Smooth muscle cell (in vitro differentiated cells): ENCODE measurements around the gene NXPH1. TPM values are rescaled to one million over a fixed set of nuclear protein-coding genes. Genes with fewer than 3 reads are reported as not detected.

ENCODE experiments used
- DNase-seq: peaks from one replicate; lab custom pipeline; 2025; ENCODE audit not compliant: unreplicated experiment; lab: John Stamatoyannopoulos, UW
- H2AFZ ChIP-seq: fragments of 200-600 bp; sonication (generic); 2 replicates; pipeline ENCODE4 v1.6.0; 2016; ENCODE audit warnings: antibody characterized with exemption, low read depth, mild to moderate bottlenecking
- H3F3A ChIP-seq: fragments of 200-600 bp; sonication (generic); 2 replicates; pipeline ENCODE4 v1.6.0; 2017; ENCODE audit warnings: antibody characterized with exemption, low read depth
- H3K27ac ChIP-seq: fragments of 200-600 bp; sonication (generic); 2 replicates; pipeline ENCODE4 v1.5.1; 2016; ENCODE audit warnings: low read depth, mild to moderate bottlenecking
- H3K27me3 ChIP-seq: fragments of 200-600 bp; sonication (generic); 2 replicates; pipeline ENCODE4 v1.6.1; 2016; ENCODE audit warnings: low read depth, mild to moderate bottlenecking
- H3K36me3 ChIP-seq: fragments of 200-600 bp; sonication (generic); 2 replicates; pipeline ENCODE4 v1.5.1; 2016; ENCODE audit warnings: low read depth
- H3K4me1 ChIP-seq: fragments of 200-600 bp; sonication (generic); 2 replicates; pipeline ENCODE4 v1.5.1; 2016; ENCODE audit warnings: low read depth
- H3K4me2 ChIP-seq: fragments of 200-600 bp; sonication (generic); 2 replicates; pipeline ENCODE4 v1.6.0; 2016; ENCODE audit warnings: mild to moderate bottlenecking
- H3K4me3 ChIP-seq: fragments of 200-600 bp; sonication (generic); 2 replicates; pipeline ENCODE4 v1.5.1; 2016; ENCODE audit warnings: mild to moderate bottlenecking
- H3K79me2 ChIP-seq: fragments of 200-600 bp; sonication (generic); 2 replicates; pipeline ENCODE4 v1.6.0; 2016; ENCODE audit warnings: low read depth, mild to moderate bottlenecking
- H3K9ac ChIP-seq: fragments of 200-600 bp; sonication (generic); 2 replicates; pipeline ENCODE4 v1.6.0; 2016; ENCODE audit warnings: low read depth
- H3K9me3 ChIP-seq: fragments of 200-600 bp; sonication (generic); replicated peaks from 2 replicates; pipeline ENCODE4 v1.5.1; 2016; ENCODE audit warnings: low read depth
- H4K20me1 ChIP-seq: fragments of 200-600 bp; sonication (generic); 2 replicates; pipeline ENCODE4 v1.6.0; 2016; ENCODE audit warnings: low read depth
- WGBS: methylation state at CpG from one replicate; pipeline ENCODE4 v1.1.7; 2016; ENCODE audit warnings: low lambda C conversion rate; 5-methylcytosine and 5-hydroxymethylcytosine counted together
- polyA plus RNA-seq: library from polyadenylated mRNA; unstranded; fragments of >200 nt; fragmentation: Nextera tagmentation; extraction: Ambion mirVana; gene quantifications from 2 replicates; pipeline ENCODE4 v1.2.1, GENCODE V29; 2016
- total RNA-seq: library from RNA; depleted of rRNA; stranded (reverse); fragments of >200 nt; gene quantifications from 2 replicates; pipeline ENCODE4 v1.2.3, GENCODE V29; 2014
- TF ChIP-seq, protein P1 (sequence below): fragments of 200-600 bp; sonication (generic); IDR thresholded peaks from 2 replicates; pipeline ENCODE4 v1.5.1; 2017; ENCODE audit warnings: borderline replicate concordance, mild to moderate bottlenecking, antibody characterized with exemption; ENCODE audit not compliant: insufficient read depth, poor library complexity, severe bottlenecking

Gene NXPH1
- total and polyA plus RNA-seq, 2 experiments from 2014 or later = 0.43 to 2.7 TPM

DNA sequence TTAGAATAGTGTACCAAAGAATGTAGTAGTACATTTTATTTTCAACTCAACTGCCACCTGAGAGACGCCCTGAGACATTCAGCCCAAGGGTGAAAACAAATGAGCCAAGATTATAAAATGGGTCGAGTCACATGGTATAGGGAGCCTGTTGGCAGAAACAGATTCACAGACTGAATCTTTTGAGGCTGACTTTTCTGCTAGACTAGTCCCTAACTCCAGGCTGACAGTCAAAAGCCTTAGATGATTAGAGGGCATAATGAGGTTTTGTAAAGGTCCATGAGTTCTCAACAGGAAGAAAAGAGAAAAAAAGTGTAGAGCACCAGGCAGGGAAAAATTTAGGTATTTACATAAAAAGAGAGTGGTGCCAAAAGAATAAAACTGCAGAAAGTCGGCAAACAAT, 128.0 kb downstream of the NXPH1 start:
- DNase-seq = no peak
- no peaks in the 10 kb centered on the region for H3K27me3 ChIP-seq
- TF ChIP-seq, protein P1, sequence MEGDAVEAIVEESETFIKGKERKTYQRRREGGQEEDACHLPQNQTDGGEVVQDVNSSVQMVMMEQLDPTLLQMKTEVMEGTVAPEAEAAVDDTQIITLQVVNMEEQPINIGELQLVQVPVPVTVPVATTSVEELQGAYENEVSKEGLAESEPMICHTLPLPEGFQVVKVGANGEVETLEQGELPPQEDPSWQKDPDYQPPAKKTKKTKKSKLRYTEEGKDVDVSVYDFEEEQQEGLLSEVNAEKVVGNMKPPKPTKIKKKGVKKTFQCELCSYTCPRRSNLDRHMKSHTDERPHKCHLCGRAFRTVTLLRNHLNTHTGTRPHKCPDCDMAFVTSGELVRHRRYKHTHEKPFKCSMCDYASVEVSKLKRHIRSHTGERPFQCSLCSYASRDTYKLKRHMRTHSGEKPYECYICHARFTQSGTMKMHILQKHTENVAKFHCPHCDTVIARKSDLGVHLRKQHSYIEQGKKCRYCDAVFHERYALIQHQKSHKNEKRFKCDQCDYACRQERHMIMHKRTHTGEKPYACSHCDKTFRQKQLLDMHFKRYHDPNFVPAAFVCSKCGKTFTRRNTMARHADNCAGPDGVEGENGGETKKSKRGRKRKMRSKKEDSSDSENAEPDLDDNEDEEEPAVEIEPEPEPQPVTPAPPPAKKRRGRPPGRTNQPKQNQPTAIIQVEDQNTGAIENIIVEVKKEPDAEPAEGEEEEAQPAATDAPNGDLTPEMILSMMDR = no peak
- H3K9ac ChIP-seq = no peak overlapping the region
- no peaks in the 10 kb centered on the region for H3K79me2 ChIP-seq
- H2AFZ ChIP-seq = no peak overlapping the region
- peaks cover 7% of the 10 kb centered on the region for H3K4me1 ChIP-seq
- H3K27ac ChIP-seq = no peak overlapping the region
- H3F3A ChIP-seq = no peaks in the 10 kb centered on the region
- WGBS = 74% methylated on average over 3 of the region's 3 CpGs
- H3K4me2 ChIP-seq = no peak overlapping the region
- no peak overlapping the region for H3K4me3 ChIP-seq
- H4K20me1 ChIP-seq = no peaks in the 10 kb centered on the region
- no peaks in the 10 kb centered on the region for H3K36me3 ChIP-seq
- no peaks in the 10 kb centered on the region for H3K9me3 ChIP-seq

DNA sequence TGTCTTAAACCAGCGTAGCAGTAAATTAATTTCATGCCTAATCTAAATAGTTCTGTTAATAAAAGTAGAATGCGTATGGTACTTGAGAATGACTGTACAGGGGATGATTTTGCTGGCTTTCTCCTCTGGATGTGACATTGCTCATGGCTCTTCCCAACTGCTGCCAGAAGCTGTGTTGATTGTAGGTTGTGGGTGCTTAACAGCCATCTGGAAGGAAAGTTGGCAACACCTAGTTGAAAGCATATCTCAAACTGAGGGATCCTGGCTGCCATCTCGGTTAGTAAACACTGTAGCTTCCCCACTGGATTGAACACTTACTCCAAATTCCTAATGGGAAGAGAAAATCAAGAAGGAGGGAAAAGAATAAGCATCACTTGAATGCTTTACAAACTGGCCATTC, 130.9 kb downstream of the NXPH1 start:
- Histone ChIP-seq H3K79me2 (no peaks in the 10 kb centered on the region), H2AFZ (no peak overlapping the region)

DNA sequence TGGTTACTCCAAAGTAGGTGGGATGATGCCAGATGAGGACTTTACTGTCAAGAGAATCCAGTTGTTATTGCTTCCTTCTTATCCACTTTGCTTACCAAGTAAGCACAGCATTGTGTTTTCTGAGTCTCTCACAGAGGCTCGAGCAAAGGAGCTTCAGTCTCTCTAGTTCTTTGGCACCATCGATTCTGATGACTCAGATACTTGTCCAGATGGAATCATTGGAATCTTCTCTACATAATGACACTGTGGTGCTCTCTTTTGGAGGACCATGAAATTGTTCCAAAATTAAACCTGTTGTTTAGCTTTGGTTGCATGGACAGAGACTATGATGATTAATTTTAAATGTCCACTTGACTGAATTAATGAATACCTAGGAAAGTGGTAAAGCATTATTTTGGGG, 132.6 kb downstream of the NXPH1 start:
- Histone ChIP-seq H3K79me2 (no peaks in the 10 kb centered on the region), H3K36me3 (no peaks in the 10 kb centered on the region), H3K4me1 (peaks cover under 1% of the 10 kb centered on the region), H3K27me3 (no peaks in the 10 kb centered on the region), H3F3A (no peaks in the 10 kb centered on the region), H3K9ac (no peak overlapping the region), H4K20me1 (no peaks in the 10 kb centered on the region), H3K4me3 (no peak overlapping the region), H3K9me3 (no peaks in the 10 kb centered on the region), H2AFZ (no peak overlapping the region), H3K27ac (no peak overlapping the region), H3K4me2 (no peak overlapping the region)
- TF ChIP-seq, protein P1 = no peak
- DNase-seq = no peak
- 86% methylated on average over 2 of the region's 2 CpGs for WGBS

More for the DNA sequence above, 130.9 kb downstream of the NXPH1 start:
- TF ChIP-seq, protein P1 = no peak
- Histone ChIP-seq H3F3A (no peaks in the 10 kb centered on the region), H3K9me3 (no peaks in the 10 kb centered on the region), H3K4me3 (no peak overlapping the region), H3K4me2 (no peak overlapping the region), H3K36me3 (no peaks in the 10 kb centered on the region), H3K27me3 (no peaks in the 10 kb centered on the region), H3K27ac (no peak overlapping the region), H3K4me1 (peaks cover 7% of the 10 kb centered on the region), H3K9ac (no peak overlapping the region), H4K20me1 (no peaks in the 10 kb centered on the region)
- WGBS = 85% methylated on average over 3 of the region's 3 CpGs
- DNase-seq = no peak

DNA sequence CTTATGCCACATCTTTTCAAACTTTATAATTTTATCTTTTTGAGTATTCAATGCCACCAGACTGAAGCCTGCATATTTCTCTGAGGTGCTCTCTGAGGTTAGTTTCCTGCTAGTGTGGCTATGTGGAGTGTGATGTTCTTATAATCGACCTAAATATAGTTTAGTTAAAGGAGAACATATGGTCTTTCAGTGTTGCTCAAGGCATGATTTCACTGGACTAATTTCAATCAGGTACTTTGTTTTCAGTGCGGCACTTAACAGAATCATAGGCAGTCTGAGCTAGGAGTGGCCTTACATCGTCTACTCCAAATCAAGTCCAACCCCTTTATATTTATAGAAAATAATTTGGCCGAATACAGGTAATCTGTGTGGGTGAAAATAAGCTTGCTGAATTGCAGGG, 134.2 kb downstream of the NXPH1 start:
- 87% methylated on average over 4 of the region's 4 CpGs for WGBS
- H4K20me1 ChIP-seq = no peaks in the 10 kb centered on the region
- no peak overlapping the region for H3K9ac ChIP-seq
- H3K27ac ChIP-seq = no peak overlapping the region
- H3K27me3 ChIP-seq = no peaks in the 10 kb centered on the region
- TF ChIP-seq, protein P1 = no peak
- H3K36me3 ChIP-seq = no peaks in the 10 kb centered on the region
- H2AFZ ChIP-seq = no peak overlapping the region
- H3K9me3 ChIP-seq = no peaks in the 10 kb centered on the region
- H3F3A ChIP-seq = no peaks in the 10 kb centered on the region
- H3K4me3 ChIP-seq = no peak overlapping the region
- no peaks in the 10 kb centered on the region for H3K79me2 ChIP-seq
- H3K4me1 ChIP-seq = no peaks in the 10 kb centered on the region
- no peak for DNase-seq
- no peak overlapping the region for H3K4me2 ChIP-seq
